ENCODE measurements around the gene PTTG1.

PTTG1 gene

GRCh38 chr5:160472482-160472881, 50.8 kb downstream of the PTTG1 start:
- peaks cover 29% of the 10 kb centered on the region for H4K20me1 ChIP-seq (ENCODE audit: insufficient read depth, low read length, poor library complexity, severe bottlenecking)
- TF ChIP-seq EZH2phosphoT487 (IDR thresholded peaks at IDR 0.05; ENCODE audit: borderline replicate concordance) (no peak), CTCF (conservative IDR thresholded peaks at IDR 0.05; ENCODE audit: low read length) (no peak)
- H3K4me1 ChIP-seq (ENCODE audit: insufficient read depth, low read length, poor library complexity, severe bottlenecking): peaks cover 26% of the 10 kb centered on the region
- H3K4me3 ChIP-seq (ENCODE audit: low read length, poor library complexity, severe bottlenecking): peak overlapping the region; percentile 98
- no peaks in the 10 kb centered on the region for H3K36me3 ChIP-seq (ENCODE audit: insufficient read depth, low read length)
- peak overlapping the region; percentile 78 for H3K4me2 ChIP-seq (ENCODE audit: low read depth, low read length, poor library complexity, severe bottlenecking)
- H3K9ac ChIP-seq (ENCODE audit: low read depth, low read length, poor library complexity, severe bottlenecking): peak overlapping the region; percentile 97
- H2AFZ ChIP-seq (ENCODE audit: low read length): no peak overlapping the region
- no peaks in the 10 kb centered on the region for H3K9me3 ChIP-seq (ENCODE audit: insufficient read depth, low read depth, low read length)
- H3K9me2 ChIP-seq (replicated peaks; ENCODE audit: low read depth, low read length): no peaks in the 10 kb centered on the region
- H3F3A ChIP-seq (ENCODE audit: low read depth): no peaks in the 10 kb centered on the region; the same call in 1 of the 2 replicates
- no peaks in the 10 kb centered on the region for H3K27me3 ChIP-seq (ENCODE audit: insufficient read depth, low read length, poor library complexity, severe bottlenecking)
- peaks cover 93% of the 10 kb centered on the region for H3K79me2 ChIP-seq (ENCODE audit: insufficient read depth, low read length)

GRCh38 chr5:160473681-160474080, 52.0 kb downstream of the PTTG1 start:
- Histone ChIP-seq H3K4me1 (ENCODE audit: insufficient read depth, low read length, poor library complexity, severe bottlenecking) (peaks cover 33% of the 10 kb centered on the region), H3K27me3 (ENCODE audit: insufficient read depth, low read length, poor library complexity, severe bottlenecking) (no peaks in the 10 kb centered on the region), H3F3A (ENCODE audit: low read depth) (no peaks in the 10 kb centered on the region), H3K9me3 (ENCODE audit: insufficient read depth, low read depth, low read length) (no peaks in the 10 kb centered on the region), H4K20me1 (ENCODE audit: insufficient read depth, low read length, poor library complexity, severe bottlenecking) (peaks cover 29% of the 10 kb centered on the region), H3K4me2 (ENCODE audit: low read depth, low read length, poor library complexity, severe bottlenecking) (peak overlapping the region; percentile 78), H3K9ac (ENCODE audit: low read depth, low read length, poor library complexity, severe bottlenecking) (peak overlapping the region; percentile 97), H3K9me2 (replicated peaks; ENCODE audit: low read depth, low read length) (no peaks in the 10 kb centered on the region), H3K79me2 (ENCODE audit: insufficient read depth, low read length) (peaks cover 99% of the 10 kb centered on the region), H3K4me3 (ENCODE audit: low read length, poor library complexity, severe bottlenecking) (peak overlapping the region; percentile 98), H3K36me3 (ENCODE audit: insufficient read depth, low read length) (no peaks in the 10 kb centered on the region), H2AFZ (ENCODE audit: low read length) (no peak overlapping the region)
- TF ChIP-seq CTCF (conservative IDR thresholded peaks at IDR 0.05; ENCODE audit: low read length): no peak
- no peak for TF ChIP-seq EZH2phosphoT487 (IDR thresholded peaks at IDR 0.05; ENCODE audit: borderline replicate concordance)

- Histone ChIP-seq H3K9me2 (replicated peaks; ENCODE audit: low read depth, low read length) (no peaks in the 10 kb centered on the region), H3K79me2 (ENCODE audit: insufficient read depth, low read length) (peaks cover 100% of the 10 kb centered on the region), H4K20me1 (ENCODE audit: insufficient read depth, low read length, poor library complexity, severe bottlenecking) (peaks cover 29% of the 10 kb centered on the region), H3F3A (ENCODE audit: low read depth) (no peaks in the 10 kb centered on the region), H3K27me3 (ENCODE audit: insufficient read depth, low read length, poor library complexity, severe bottlenecking) (no peaks in the 10 kb centered on the region), H2AFZ (ENCODE audit: low read length) (no peak overlapping the region), H3K4me3 (ENCODE audit: low read length, poor library complexity, severe bottlenecking) (peak overlapping the region; percentile 98), H3K36me3 (ENCODE audit: insufficient read depth, low read length) (no peaks in the 10 kb centered on the region), H3K4me2 (ENCODE audit: low read depth, low read length, poor library complexity, severe bottlenecking) (peak overlapping the region; percentile 78), H3K9me3 (ENCODE audit: insufficient read depth, low read depth, low read length) (no peaks in the 10 kb centered on the region), H3K4me1 (ENCODE audit: insufficient read depth, low read length, poor library complexity, severe bottlenecking) (peaks cover 33% of the 10 kb centered on the region), H3K9ac (ENCODE audit: low read depth, low read length, poor library complexity, severe bottlenecking) (peak overlapping the region; percentile 97)
- TF ChIP-seq CTCF (conservative IDR thresholded peaks at IDR 0.05; ENCODE audit: low read length): no peak
- TF ChIP-seq EZH2phosphoT487 (IDR thresholded peaks at IDR 0.05; ENCODE audit: borderline replicate concordance): no peak
Observed at GRCh38 chr5:160474084-160474483, 52.4 kb downstream of the PTTG1 start.
